ENCODE results near the gene CNTN4. TPM values are rescaled to one million over a fixed set of nuclear protein-coding genes. Genes with fewer than 3 reads are reported as not detected.

The CNTN4 gene
- total RNA-seq, 4 donors from 2014 or later: 5.8 to 15.5 (median 9.0) TPM

GRCh38 chr3:2863127-2863526 is 764.5 kb downstream of the CNTN4 start:
- peak overlapping the region in 1 of 4 donors; percentile 44 for H3K27ac ChIP-seq
- no peak for ATAC-seq
- 65 to 66% methylated on average over 2 of the region's 2 CpGs for WGBS, 2 donors (ENCODE audit: low coverage in 1 of 2)
- H3K4me3 ChIP-seq: no peak overlapping the region
- TF ChIP-seq POLR2AphosphoS5 (IDR thresholded peaks at IDR 0.05) (no peak), EP300 (IDR thresholded peaks at IDR 0.05) (no peak), POLR2A (IDR thresholded peaks at IDR 0.05) (no peak), CTCF (IDR thresholded peaks at IDR 0.05) (no peak)
- H3K36me3 ChIP-seq: no peaks in the 10 kb centered on the region
- no peaks in the 10 kb centered on the region for H3K9me3 ChIP-seq
- no peaks in the 10 kb centered on the region for H3K27me3 ChIP-seq
- H3K4me1 ChIP-seq: no peaks in the 10 kb centered on the region

DNA sequence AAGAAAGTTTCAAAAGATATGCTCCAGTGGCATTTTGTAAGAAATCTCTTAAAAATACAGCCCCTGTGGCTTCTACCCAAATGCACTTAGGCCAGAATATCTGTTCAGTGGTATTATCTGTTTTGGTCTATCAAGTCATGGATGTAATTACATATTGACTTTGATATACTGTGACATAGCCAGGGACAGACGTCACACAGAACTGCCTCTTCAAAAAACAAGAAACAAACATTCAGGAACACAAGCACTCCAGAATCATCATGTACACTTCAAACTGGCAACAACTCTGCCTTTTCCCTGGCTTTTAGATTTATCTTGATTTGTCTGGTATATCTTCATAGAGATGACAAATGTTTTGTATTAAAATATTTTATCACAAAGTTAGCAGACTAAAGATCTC is 771.2 kb downstream of the CNTN4 start:
- Histone ChIP-seq H3K4me1 (peaks cover 0 to 3% (median 0%) of the 10 kb centered on the region in 3 donors), H3K27ac (no peak overlapping the region), H3K36me3 (no peaks in the 10 kb centered on the region), H3K9me3 (no peaks in the 10 kb centered on the region), H3K4me3 (no peak overlapping the region), H3K27me3 (no peaks in the 10 kb centered on the region)
- no peak for ATAC-seq
- WGBS, 2 donors (ENCODE audit: low coverage in 1 of 2): 63% methylated on average over 1 of the region's 1 CpG; no CpG with 5 or more reads in 1 of the 2 donors
- TF ChIP-seq EP300 (IDR thresholded peaks at IDR 0.05): no peak
- TF ChIP-seq POLR2AphosphoS5 (IDR thresholded peaks at IDR 0.05): no peak
- no peak for TF ChIP-seq CTCF (IDR thresholded peaks at IDR 0.05)
- no peak for TF ChIP-seq POLR2A (IDR thresholded peaks at IDR 0.05)

GRCh38 chr3:2870724-2871333 is 772.2 kb downstream of the CNTN4 start:
- H3K27ac ChIP-seq: no peak overlapping the region

DNA sequence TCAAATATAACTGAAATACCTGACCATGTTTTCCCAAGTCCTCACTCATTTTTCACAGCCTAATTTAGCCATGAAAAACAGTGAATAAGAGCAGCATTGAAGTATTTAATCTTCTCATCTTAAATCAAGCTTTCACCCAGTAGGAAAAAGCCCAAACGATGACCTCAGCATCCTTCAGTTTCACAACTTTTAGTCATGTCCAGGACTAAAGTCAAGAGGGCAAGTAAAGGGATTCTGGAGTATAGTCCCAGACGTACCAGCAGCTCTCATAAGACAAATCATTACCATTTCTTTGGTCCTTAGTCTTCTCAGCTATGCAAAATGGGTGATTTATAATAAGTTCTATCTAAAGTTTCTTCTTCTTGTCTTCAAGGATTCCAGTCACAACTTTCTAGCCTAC is 774.2 kb downstream of the CNTN4 start:
- WGBS, 2 donors (ENCODE audit: low coverage in 1 of 2): 54 to 70% methylated on average over 2 of the region's 2 CpGs
- H3K9me3 ChIP-seq: no peaks in the 10 kb centered on the region
- H3K27me3 ChIP-seq: no peaks in the 10 kb centered on the region
- no peak overlapping the region for H3K27ac ChIP-seq
- TF ChIP-seq POLR2A (IDR thresholded peaks at IDR 0.05) (no peak), CTCF (IDR thresholded peaks at IDR 0.05) (no peak), POLR2AphosphoS5 (IDR thresholded peaks at IDR 0.05) (no peak), EP300 (IDR thresholded peaks at IDR 0.05) (no peak)
- H3K36me3 ChIP-seq: no peaks in the 10 kb centered on the region
- H3K4me3 ChIP-seq: no peak overlapping the region
- peaks cover 0 to 3% (median 0%) of the 10 kb centered on the region in 3 donors for H3K4me1 ChIP-seq
- ATAC-seq: peak; percentile 86

More at GRCh38 chr3:2870724-2871333, 772.2 kb downstream of the CNTN4 start:
- no peaks in the 10 kb centered on the region for H3K9me3 ChIP-seq
- ATAC-seq: no peak
- H3K4me1 ChIP-seq: peaks cover 0 to 3% (median 0%) of the 10 kb centered on the region in 3 donors
- TF ChIP-seq POLR2A (IDR thresholded peaks at IDR 0.05) (no peak), CTCF (IDR thresholded peaks at IDR 0.05) (no peak), EP300 (IDR thresholded peaks at IDR 0.05) (no peak), POLR2AphosphoS5 (IDR thresholded peaks at IDR 0.05) (no peak)
- H3K27me3 ChIP-seq: no peaks in the 10 kb centered on the region
- no peak overlapping the region for H3K4me3 ChIP-seq
- WGBS, 2 donors (ENCODE audit: low coverage in 1 of 2): 35 to 42% methylated on average over 3 of the region's 3 CpGs
- no peaks in the 10 kb centered on the region for H3K36me3 ChIP-seq

GRCh38 chr3:2873986-2874385 is 775.3 kb downstream of the CNTN4 start:
- TF ChIP-seq EP300 (IDR thresholded peaks at IDR 0.05) (no peak), POLR2AphosphoS5 (IDR thresholded peaks at IDR 0.05) (no peak), CTCF (IDR thresholded peaks at IDR 0.05) (no peak), POLR2A (IDR thresholded peaks at IDR 0.05) (no peak)
- Histone ChIP-seq H3K36me3 (no peaks in the 10 kb centered on the region), H3K27me3 (no peaks in the 10 kb centered on the region), H3K4me3 (no peak overlapping the region), H3K4me1 (peaks cover 0 to 3% (median 0%) of the 10 kb centered on the region in 3 donors), H3K27ac (no peak overlapping the region), H3K9me3 (no peaks in the 10 kb centered on the region)
- ATAC-seq: no peak
- WGBS, 2 donors (ENCODE audit: low coverage in 1 of 2): 47 to 52% methylated on average over 2 of the region's 2 CpGs

Measured in gastroesophageal sphincter (tissue), 4 donors.